SU-DHL-6 (cell line): ENCODE measurements around the gene SLC17A5.

Experiments
- H2AFZ ChIP-seq: fragments of 200-600 bp; sonication (generic); 2 replicates; pipeline ENCODE4 v1.6.1; 2014; ENCODE audit warnings: low read depth, mild to moderate bottlenecking, moderate library complexity, mixed read lengths, antibody characterized with exemption, low read length; ENCODE audit not compliant: severe bottlenecking
- H3F3A ChIP-seq: fragments of 200-600 bp; shearing (Covaris generic); 2 replicates; pipeline ENCODE4 v1.6.0; 2016; ENCODE audit warnings: antibody characterized with exemption, mild to moderate bottlenecking; ENCODE audit not compliant: insufficient read depth
- H3K27ac ChIP-seq: fragments of 200-600 bp; sonication (generic); 2 replicates; pipeline ENCODE4 v1.5.1; 2016; ENCODE audit warnings: low read depth, mild to moderate bottlenecking, low read length, moderate library complexity, mixed read lengths
- H3K27me3 ChIP-seq: fragments of 200-600 bp; sonication (generic), shearing (Covaris generic); 2 replicates; pipeline ENCODE4 v1.6.0; 2014; ENCODE audit warnings: mild to moderate bottlenecking, low read length
- H3K36me3 ChIP-seq: fragments of 200-600 bp; sonication (generic); 2 replicates; pipeline ENCODE4 v1.6.1; 2014; ENCODE audit warnings: mild to moderate bottlenecking, low read length, mixed read lengths
- H3K4me2 ChIP-seq: fragments of 300-600, 200-600 bp; shearing (Covaris generic), sonication (generic); 2 replicates; pipeline ENCODE4 v1.6.0; 2014; ENCODE audit warnings: low read length, low read depth, mild to moderate bottlenecking; ENCODE audit not compliant: poor library complexity, severe bottlenecking
- H3K4me3 ChIP-seq: fragments of 200-600 bp; sonication (generic); 2 replicates; pipeline ENCODE4 v1.5.1; 2014; ENCODE audit warnings: antibody characterized with exemption, low read length, mild to moderate bottlenecking, mixed read lengths; ENCODE audit not compliant: insufficient read depth, poor library complexity, severe bottlenecking
- H3K79me2 ChIP-seq: fragments of 200-600 bp; sonication (generic); 2 replicates; pipeline ENCODE4 v1.6.1; 2014; ENCODE audit warnings: mild to moderate bottlenecking, low read length, moderate library complexity; ENCODE audit not compliant: insufficient read depth
- H3K9ac ChIP-seq: fragments of 200-600 bp; sonication (generic); 2 replicates; pipeline ENCODE4 v1.7.0; 2014; ENCODE audit warnings: mild to moderate bottlenecking, low read length
- H3K9me2 ChIP-seq: fragments of 200-600 bp; sonication (generic); replicated peaks from 2 replicates; pipeline ENCODE4 v1.6.1; 2014; ENCODE audit warnings: low read length; ENCODE audit not compliant: insufficient read depth
- H3K9me3 ChIP-seq: fragments of 200-600 bp; sonication (generic); 2 replicates; pipeline ENCODE4 v1.6.1; 2014; ENCODE audit warnings: low read length, mixed read lengths; ENCODE audit not compliant: insufficient read depth
- H4K20me1 ChIP-seq: fragments of 200-600 bp; sonication (generic); 2 replicates; pipeline ENCODE4 v1.6.1; 2014; ENCODE audit warnings: low read depth, mild to moderate bottlenecking, antibody characterized with exemption, low read length, moderate library complexity, mixed read lengths
- EZH2phosphoT487 ChIP-seq: fragments of 200-600 bp; sonication (generic), shearing (Covaris generic); conservative IDR thresholded peaks from 2 replicates; pipeline ENCODE4 v1.6.1; 2018; ENCODE audit warnings: mild to moderate bottlenecking, antibody characterized with exemption, low read length, moderate library complexity, mixed read lengths
- TF ChIP-seq, protein P1 (sequence below): fragments of 200-600 bp; sonication (generic); IDR thresholded peaks from one replicate; pipeline ENCODE4 v1.5.1; 2017; ENCODE audit warnings: antibody characterized with exemption, mild to moderate bottlenecking, low read length, moderate library complexity; ENCODE audit not compliant: insufficient read depth, poor library complexity, severe bottlenecking

SLC17A5 gene

DNA sequence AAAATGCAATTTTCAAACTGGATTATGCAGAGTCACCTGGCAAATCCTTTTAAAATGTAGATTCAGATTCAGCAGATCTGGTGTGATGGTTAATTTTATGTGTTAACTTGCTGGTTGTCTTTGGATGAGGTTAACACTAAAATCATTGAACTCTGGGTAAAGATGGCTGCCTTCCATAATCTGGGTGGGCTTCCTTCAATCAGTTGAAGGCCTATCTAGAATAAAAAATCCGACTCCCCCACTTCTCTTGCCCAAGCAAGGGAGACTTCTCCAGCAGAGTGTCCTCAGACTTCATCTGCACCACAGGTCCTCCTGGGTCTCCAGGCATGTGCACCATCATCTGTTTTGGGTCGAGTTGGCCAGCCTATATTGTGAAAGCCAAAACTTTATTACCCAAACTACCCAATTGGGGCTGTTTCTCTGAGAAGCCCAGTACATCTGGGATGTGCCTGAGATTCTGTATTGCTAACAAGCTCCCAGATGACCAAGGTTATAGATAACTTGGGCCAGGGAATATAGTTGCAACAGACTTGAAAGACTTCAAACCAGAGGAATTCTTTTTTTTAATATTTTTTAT lies 1.6 kb upstream of the SLC17A5 start:
- Histone ChIP-seq H3K27ac (no peak overlapping the region), H3K4me2 (peak overlapping the region; percentile 100), H2AFZ (no peak overlapping the region), H3K9ac (no peak overlapping the region), H3F3A (peaks cover 26% of the 10 kb centered on the region), H3K27me3 (no peaks in the 10 kb centered on the region), H3K9me3 (no peaks in the 10 kb centered on the region), H3K4me3 (no peak overlapping the region), H3K79me2 (peaks cover 13% of the 10 kb centered on the region), H4K20me1 (no peaks in the 10 kb centered on the region), H3K9me2 (no peaks in the 10 kb centered on the region), H3K36me3 (no peaks in the 10 kb centered on the region)
- TF ChIP-seq EZH2phosphoT487, result no peak

DNA sequence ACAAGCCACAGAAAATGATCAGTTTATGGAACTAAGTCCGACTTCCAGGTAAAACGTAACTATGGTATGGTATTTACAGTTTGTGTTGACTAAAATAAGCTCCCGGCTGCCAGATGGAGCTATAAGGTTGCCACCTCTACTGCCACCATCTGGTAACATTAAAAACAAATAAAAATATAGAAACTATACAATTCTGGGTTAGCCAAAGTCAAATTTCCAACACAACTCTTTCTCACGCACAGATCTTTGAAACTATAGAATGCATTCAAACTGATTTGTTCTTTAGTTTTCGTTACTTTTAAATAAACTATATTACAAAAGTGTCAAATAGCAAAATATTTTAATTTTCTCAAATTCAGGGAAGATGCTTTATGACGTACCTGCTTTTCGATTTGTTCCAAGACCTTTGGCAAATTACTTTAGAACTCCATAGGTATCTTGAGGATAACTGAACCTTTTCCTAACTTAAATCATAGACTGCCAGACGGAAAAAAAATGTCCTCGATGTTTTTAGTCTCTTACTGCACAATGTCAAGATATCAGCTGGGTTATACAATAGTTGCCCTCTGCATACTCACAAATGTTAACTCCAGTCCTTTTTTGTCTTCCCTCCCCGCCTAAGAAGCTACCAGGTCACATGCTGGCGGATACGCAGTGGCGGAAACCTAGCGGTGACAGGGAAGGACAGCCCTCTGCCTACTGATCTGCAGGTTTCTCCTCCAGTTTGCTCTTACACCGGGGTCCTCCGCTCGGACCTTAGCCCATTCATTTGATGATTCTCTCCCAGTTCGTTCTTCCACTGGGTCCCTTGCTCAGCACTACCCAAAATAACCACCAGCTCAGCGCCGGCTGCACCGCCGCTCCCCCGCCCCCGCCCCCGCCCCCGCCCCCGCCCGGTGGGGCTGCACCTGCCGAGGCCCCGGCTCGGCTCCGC lies 888 bp downstream of the SLC17A5 start:
- Histone ChIP-seq H2AFZ (peak overlapping the region; percentile 65), H4K20me1 (no peaks in the 10 kb centered on the region), H3K9me2 (no peaks in the 10 kb centered on the region), H3K36me3 (no peaks in the 10 kb centered on the region), H3K27ac (peak overlapping the region; percentile 86), H3F3A (peaks cover 26% of the 10 kb centered on the region), H3K9me3 (no peaks in the 10 kb centered on the region), H3K27me3 (no peaks in the 10 kb centered on the region), H3K4me3 (peak overlapping the region; percentile 63), H3K4me2 (peak overlapping the region; percentile 100), H3K9ac (peak overlapping the region; percentile 92), H3K79me2 (peaks cover 13% of the 10 kb centered on the region)
- TF ChIP-seq EZH2phosphoT487, result no peak
- TF ChIP-seq, protein P1, sequence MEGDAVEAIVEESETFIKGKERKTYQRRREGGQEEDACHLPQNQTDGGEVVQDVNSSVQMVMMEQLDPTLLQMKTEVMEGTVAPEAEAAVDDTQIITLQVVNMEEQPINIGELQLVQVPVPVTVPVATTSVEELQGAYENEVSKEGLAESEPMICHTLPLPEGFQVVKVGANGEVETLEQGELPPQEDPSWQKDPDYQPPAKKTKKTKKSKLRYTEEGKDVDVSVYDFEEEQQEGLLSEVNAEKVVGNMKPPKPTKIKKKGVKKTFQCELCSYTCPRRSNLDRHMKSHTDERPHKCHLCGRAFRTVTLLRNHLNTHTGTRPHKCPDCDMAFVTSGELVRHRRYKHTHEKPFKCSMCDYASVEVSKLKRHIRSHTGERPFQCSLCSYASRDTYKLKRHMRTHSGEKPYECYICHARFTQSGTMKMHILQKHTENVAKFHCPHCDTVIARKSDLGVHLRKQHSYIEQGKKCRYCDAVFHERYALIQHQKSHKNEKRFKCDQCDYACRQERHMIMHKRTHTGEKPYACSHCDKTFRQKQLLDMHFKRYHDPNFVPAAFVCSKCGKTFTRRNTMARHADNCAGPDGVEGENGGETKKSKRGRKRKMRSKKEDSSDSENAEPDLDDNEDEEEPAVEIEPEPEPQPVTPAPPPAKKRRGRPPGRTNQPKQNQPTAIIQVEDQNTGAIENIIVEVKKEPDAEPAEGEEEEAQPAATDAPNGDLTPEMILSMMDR, result peak; percentile 19

DNA sequence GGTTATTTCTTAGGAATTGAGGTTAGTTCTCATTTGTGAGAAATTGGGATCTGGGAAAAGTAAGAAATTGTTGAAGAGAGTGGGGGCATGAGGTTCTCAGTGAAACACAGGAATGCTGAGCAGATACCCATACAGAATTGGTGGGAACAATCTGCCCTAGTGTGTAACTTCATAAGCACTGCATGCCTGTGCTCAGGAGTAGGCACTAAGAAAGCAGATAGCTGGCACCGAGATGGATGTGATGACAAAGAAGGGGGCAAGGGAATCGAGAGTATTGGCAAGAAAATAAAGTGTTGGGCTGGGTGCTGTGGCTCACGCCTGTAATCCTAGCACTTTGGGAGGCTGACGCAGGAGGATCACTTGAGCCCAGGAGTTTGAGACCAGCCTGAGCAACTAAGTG lies 4.0 kb downstream of the SLC17A5 start:
- Histone ChIP-seq H3K4me3 (no peak overlapping the region), H3F3A (peaks cover 24% of the 10 kb centered on the region), H3K9ac (no peak overlapping the region), H3K36me3 (no peaks in the 10 kb centered on the region), H3K9me2 (no peaks in the 10 kb centered on the region), H3K9me3 (no peaks in the 10 kb centered on the region), H3K27me3 (no peaks in the 10 kb centered on the region), H3K27ac (no peak overlapping the region), H4K20me1 (no peaks in the 10 kb centered on the region), H3K79me2 (peaks cover 13% of the 10 kb centered on the region), H2AFZ (no peak overlapping the region), H3K4me2 (no peak overlapping the region)
- TF ChIP-seq, protein P1, result no peak
- TF ChIP-seq EZH2phosphoT487, result no peak

DNA sequence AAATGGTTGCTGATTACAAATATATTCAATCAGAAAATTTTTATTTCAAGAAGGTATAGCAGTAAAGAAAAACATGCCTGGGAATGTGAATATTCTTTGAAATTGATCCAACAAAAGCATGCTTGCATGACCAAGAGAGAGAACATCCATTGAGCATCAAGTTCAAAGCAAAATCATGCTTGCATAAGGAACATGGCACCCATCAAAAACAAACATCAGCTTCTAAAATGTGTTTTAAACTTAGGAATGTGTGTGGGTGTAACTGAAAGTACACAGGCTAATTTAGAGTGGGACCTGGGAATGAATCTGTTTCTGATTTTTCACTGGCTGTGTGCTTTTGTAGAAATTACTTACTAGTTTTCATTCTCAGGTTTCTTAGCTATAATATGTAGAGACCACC lies 5.6 kb downstream of the SLC17A5 start:
- Histone ChIP-seq H3K9me2 (no peaks in the 10 kb centered on the region), H3F3A (peaks cover 20% of the 10 kb centered on the region), H3K9me3 (no peaks in the 10 kb centered on the region), H4K20me1 (no peaks in the 10 kb centered on the region), H3K9ac (no peak overlapping the region), H3K4me2 (no peak overlapping the region), H3K27ac (no peak overlapping the region), H3K79me2 (peaks cover 17% of the 10 kb centered on the region), H3K4me3 (no peak overlapping the region), H2AFZ (no peak overlapping the region), H3K36me3 (0 out of 2 replicates have a peak, but pooled peaks cover 3% of the 10 kb centered on the region), H3K27me3 (no peaks in the 10 kb centered on the region)
- TF ChIP-seq EZH2phosphoT487, result no peak
